Measurements from ENCODE around the gene PSEN1. TPM values are rescaled to one million over a fixed set of nuclear protein-coding genes. Genes with fewer than 3 reads are reported as not detected.

The PSEN1 gene
- total RNA-seq, 1 experiment from 2014 or later, result 49.9 TPM

DNA sequence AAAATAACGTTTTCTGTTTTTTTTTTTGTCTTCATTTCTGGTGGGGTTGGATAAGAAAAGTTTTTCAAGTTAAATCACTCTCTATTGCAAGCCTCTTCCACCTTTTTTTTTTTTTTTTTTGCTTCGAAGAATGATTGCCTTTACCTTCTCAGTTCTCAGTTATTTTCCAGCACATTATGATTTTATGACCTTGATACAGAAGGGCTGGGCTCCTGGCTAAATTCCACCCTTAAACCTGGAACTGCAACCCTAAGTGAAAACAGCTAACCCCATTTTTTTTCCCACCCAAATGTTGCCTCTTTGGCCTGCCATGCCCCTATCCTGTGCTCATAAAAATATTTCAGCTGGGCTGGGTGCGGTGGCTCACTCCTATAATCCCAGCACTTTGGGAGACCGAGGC is 31.4 kb downstream of the PSEN1 start:
- no CpG with 5 or more reads among the region's 4 CpGs for WGBS (ENCODE audit: extremely low coverage, insufficient read length, low lambda C conversion rate)

More for the DNA sequence above, 31.4 kb downstream of the PSEN1 start:
- Histone ChIP-seq H3T11ph (ENCODE audit: low read length) (no peak overlapping the region), H2BK15ac (ENCODE audit: low read depth, low read length) (no peak overlapping the region), H2BK120ac (ENCODE audit: low read depth, low read length, poor library complexity, severe bottlenecking) (no peak overlapping the region), H2BK5ac (ENCODE audit: insufficient read length, low read length) (no peak overlapping the region), H3K27ac (ENCODE audit: insufficient read length, low read depth, low read length) (no peak overlapping the region), H3K79me1 (ENCODE audit: insufficient read depth, low read depth, low read length, poor library complexity, severe bottlenecking) (no peaks in the 10 kb centered on the region), H3K4me2 (ENCODE audit: insufficient read depth, insufficient read length, low read length) (no peak overlapping the region), H3K14ac (ENCODE audit: insufficient read depth, low read length) (no peak overlapping the region), H4K20me1 (ENCODE audit: control insufficient read depth, insufficient read depth, insufficient read length) (no peaks in the 10 kb centered on the region), H3K9me3 (ENCODE audit: control insufficient read depth, low read depth, low read length) (no peaks in the 10 kb centered on the region), H3K18ac (ENCODE audit: insufficient read length, low read depth, low read length) (no peak overlapping the region), H3K27me3 (ENCODE audit: insufficient read depth, low read length) (no peaks in the 10 kb centered on the region), H3K4ac (ENCODE audit: low read depth, low read length) (no peak overlapping the region), H3K23me2 (ENCODE audit: insufficient read length, low read depth, low read length, poor library complexity, severe bottlenecking) (no peaks in the 10 kb centered on the region), H4K8ac (replicated peaks; ENCODE audit: insufficient read length, low read depth, low read length) (no peak overlapping the region), H4K91ac (ENCODE audit: insufficient read length, low read depth, low read length) (no peak overlapping the region), H3K23ac (ENCODE audit: insufficient read length, low read depth, low read length) (no peak overlapping the region), H2BK20ac (ENCODE audit: low read depth, low read length, poor library complexity, severe bottlenecking) (no peak overlapping the region), H2AFZ (ENCODE audit: low read length) (no peak overlapping the region), H4K5ac (ENCODE audit: insufficient read length, low read depth, low read length) (no peak overlapping the region), H2BK12ac (ENCODE audit: insufficient read length, low read depth, low read length) (no peak overlapping the region), H2AK5ac (ENCODE audit: insufficient read length, low read length) (no peak overlapping the region), H3K9ac (ENCODE audit: extremely low read depth, insufficient read length, low read length) (no peak overlapping the region), H3K4me1 (ENCODE audit: insufficient read depth, low read length) (no peaks in the 10 kb centered on the region; the same call in 1 of the 2 replicates), H3K79me2 (ENCODE audit: insufficient read depth, low read length) (no peaks in the 10 kb centered on the region), H3K56ac (ENCODE audit: insufficient read length, low read depth, low read length) (no peak overlapping the region)
- Mint-ChIP-seq H3K27me3 (ENCODE audit: low read depth) (no peaks in the 10 kb centered on the region), H3K4me3 (no peak overlapping the region), H3K36me3 (ENCODE audit: insufficient read depth in 1 of 3, low read depth in 3 of 3) (peaks cover 6 to 50% (median 43%) of the 10 kb centered on the region in 3 experiments; a peak in 6 of 7 replicates), H3K4me1 (peaks cover 21% of the 10 kb centered on the region in 2 experiments), H3K27ac (no peak overlapping the region; a peak in 1 of 7 replicates), H3K9me3 (no peaks in the 10 kb centered on the region)
- no peak for DNase-seq
- TF ChIP-seq, protein P1, sequence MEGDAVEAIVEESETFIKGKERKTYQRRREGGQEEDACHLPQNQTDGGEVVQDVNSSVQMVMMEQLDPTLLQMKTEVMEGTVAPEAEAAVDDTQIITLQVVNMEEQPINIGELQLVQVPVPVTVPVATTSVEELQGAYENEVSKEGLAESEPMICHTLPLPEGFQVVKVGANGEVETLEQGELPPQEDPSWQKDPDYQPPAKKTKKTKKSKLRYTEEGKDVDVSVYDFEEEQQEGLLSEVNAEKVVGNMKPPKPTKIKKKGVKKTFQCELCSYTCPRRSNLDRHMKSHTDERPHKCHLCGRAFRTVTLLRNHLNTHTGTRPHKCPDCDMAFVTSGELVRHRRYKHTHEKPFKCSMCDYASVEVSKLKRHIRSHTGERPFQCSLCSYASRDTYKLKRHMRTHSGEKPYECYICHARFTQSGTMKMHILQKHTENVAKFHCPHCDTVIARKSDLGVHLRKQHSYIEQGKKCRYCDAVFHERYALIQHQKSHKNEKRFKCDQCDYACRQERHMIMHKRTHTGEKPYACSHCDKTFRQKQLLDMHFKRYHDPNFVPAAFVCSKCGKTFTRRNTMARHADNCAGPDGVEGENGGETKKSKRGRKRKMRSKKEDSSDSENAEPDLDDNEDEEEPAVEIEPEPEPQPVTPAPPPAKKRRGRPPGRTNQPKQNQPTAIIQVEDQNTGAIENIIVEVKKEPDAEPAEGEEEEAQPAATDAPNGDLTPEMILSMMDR (conservative IDR thresholded peaks at IDR 0.05), result no peak
